ENCODE data around the gene ZNF500.

ZNF500 gene

DNA sequence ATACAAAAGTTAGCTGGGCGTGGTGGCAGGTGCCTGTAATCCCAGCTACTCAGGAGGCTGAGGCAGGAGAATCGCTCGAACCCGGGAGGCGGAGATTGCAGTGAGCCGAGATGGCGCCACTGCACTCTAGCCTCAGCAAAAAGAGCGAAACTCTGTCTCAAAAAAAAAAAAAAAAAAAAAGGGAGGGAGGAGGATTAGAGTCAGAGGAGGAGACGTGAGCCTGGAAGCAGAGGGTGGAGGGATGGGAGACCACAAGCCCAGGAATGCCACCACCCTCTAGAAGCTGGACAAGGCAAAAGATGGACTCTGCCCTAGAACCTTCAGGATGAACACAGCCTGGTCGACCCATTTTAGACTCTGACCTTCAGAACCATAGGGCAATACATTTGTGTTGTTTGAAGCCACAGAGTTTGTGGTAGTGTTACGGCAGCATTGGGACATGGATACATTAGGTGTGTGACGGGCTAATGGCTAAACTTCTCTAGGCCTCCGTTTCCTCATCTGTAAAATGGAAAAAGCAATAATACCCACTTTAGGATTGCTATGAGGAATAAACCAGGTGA lies 26.1 kb upstream of the ZNF500 start:
- Histone ChIP-seq H3K4ac (ENCODE audit: low read depth, low read length) (no peak overlapping the region), H3K4me1 (ENCODE audit: control insufficient read depth, low read depth, low read length) (no peaks in the 10 kb centered on the region), H3K23ac (ENCODE audit: low read length) (no peak overlapping the region), H3K79me1 (ENCODE audit: low read length) (no peaks in the 10 kb centered on the region), H2AK5ac (ENCODE audit: low read length) (no peak overlapping the region), H3K4me2 (ENCODE audit: low read length) (no peak overlapping the region), H2BK120ac (ENCODE audit: low read depth, low read length) (no peak overlapping the region), H3K27me3 (ENCODE audit: insufficient read depth, low read length, poor library complexity) (no peaks in the 10 kb centered on the region), H3K18ac (ENCODE audit: low read length) (no peak overlapping the region), H3K9ac (ENCODE audit: low read length) (no peak overlapping the region), H3K79me2 (ENCODE audit: control insufficient read depth, insufficient read depth, low read length) (no peaks in the 10 kb centered on the region), H4K8ac (ENCODE audit: low read depth, low read length) (no peak overlapping the region), H2BK15ac (replicated peaks; ENCODE audit: low read depth) (no peak overlapping the region), H3K27ac (ENCODE audit: low read depth, low read length) (no peak overlapping the region), H3K36me3 (ENCODE audit: control insufficient read depth, insufficient read depth, low read length) (no peaks in the 10 kb centered on the region), H4K5ac (ENCODE audit: low read length) (no peak overlapping the region), H3K4me3 (ENCODE audit: low read length) (no peak overlapping the region), H3K56ac (ENCODE audit: low read length) (no peak overlapping the region), H2BK5ac (ENCODE audit: low read length) (no peak overlapping the region)
- no peak for DNase-seq
- no CpG with 5 or more reads among the region's 13 CpGs for WGBS (ENCODE audit: extremely low coverage, insufficient coverage, low lambda C conversion rate)

DNA sequence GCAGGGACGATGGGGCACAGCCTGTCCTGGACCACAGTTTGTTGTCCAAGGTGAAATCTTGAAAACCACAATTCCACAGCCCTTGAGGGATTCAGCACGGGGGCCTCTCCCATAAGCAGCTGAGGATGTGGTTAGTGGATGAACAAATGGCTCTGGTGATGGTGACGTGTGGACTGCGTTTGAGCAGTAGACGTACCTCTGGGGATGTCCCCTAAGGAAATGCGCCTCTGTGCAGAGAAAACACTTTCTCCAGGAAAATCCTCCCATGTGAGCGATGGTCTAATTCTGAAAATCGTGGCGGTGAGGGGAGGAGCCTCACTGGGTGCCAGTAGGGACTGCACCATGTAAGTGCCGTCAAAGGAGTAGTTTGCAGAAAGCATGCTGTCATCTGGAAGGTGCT lies 23.9 kb upstream of the ZNF500 start:
- no peak overlapping the region for H3K4me2 ChIP-seq (ENCODE audit: low read length)
- no peaks in the 10 kb centered on the region for H3K79me2 ChIP-seq (ENCODE audit: control insufficient read depth, insufficient read depth, low read length)
- H4K5ac ChIP-seq (ENCODE audit: low read length): no peak overlapping the region
- no peak for DNase-seq
- H3K56ac ChIP-seq (ENCODE audit: low read length): no peak overlapping the region
- no peaks in the 10 kb centered on the region for H3K4me1 ChIP-seq (ENCODE audit: control insufficient read depth, low read depth, low read length)
- H3K9ac ChIP-seq (ENCODE audit: low read length): no peak overlapping the region
- H3K36me3 ChIP-seq (ENCODE audit: control insufficient read depth, insufficient read depth, low read length): no peaks in the 10 kb centered on the region
- no peak overlapping the region for H3K4ac ChIP-seq (ENCODE audit: low read depth, low read length)
- H3K27me3 ChIP-seq (ENCODE audit: insufficient read depth, low read length, poor library complexity): no peaks in the 10 kb centered on the region
- no peak overlapping the region for H3K4me3 ChIP-seq (ENCODE audit: low read length)
- no peak overlapping the region for H3K23ac ChIP-seq (ENCODE audit: low read length)
- WGBS (ENCODE audit: extremely low coverage, insufficient coverage, low lambda C conversion rate): no CpG with 5 or more reads among the region's 10 CpGs
- H3K18ac ChIP-seq (ENCODE audit: low read length): no peak overlapping the region
- no peak overlapping the region for H4K8ac ChIP-seq (ENCODE audit: low read depth, low read length)
- H2BK5ac ChIP-seq (ENCODE audit: low read length): no peak overlapping the region
- H3K79me1 ChIP-seq (ENCODE audit: low read length): no peaks in the 10 kb centered on the region
- H2BK15ac ChIP-seq (replicated peaks; ENCODE audit: low read depth): no peak overlapping the region
- no peak overlapping the region for H2AK5ac ChIP-seq (ENCODE audit: low read length)
- H3K27ac ChIP-seq (ENCODE audit: low read depth, low read length): no peak overlapping the region
- no peak overlapping the region for H2BK120ac ChIP-seq (ENCODE audit: low read depth, low read length)

DNA sequence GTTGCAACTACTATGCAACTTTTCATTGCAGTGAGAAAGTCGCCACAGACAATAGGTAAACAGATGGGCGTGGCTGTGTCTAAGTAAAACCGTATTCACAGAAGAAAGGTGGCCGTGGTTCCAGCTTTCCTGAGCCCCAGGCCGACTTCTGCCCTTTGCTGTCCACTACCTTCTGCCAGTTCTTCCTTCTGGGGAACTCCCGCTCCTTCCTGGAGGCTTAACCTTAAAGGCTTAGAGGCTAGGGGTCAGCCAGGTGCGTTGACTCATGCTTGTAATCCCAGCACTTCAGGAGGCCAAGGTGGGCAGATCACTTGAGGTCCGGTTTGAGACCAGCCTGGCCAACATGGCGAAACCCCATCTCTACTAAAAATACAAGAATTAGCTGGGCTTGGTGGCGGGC lies 23.3 kb upstream of the ZNF500 start:
- H3K36me3 ChIP-seq (ENCODE audit: control insufficient read depth, insufficient read depth, low read length): no peaks in the 10 kb centered on the region
- no peak overlapping the region for H3K27ac ChIP-seq (ENCODE audit: low read depth, low read length)
- H3K4me1 ChIP-seq (ENCODE audit: control insufficient read depth, low read depth, low read length): no peaks in the 10 kb centered on the region
- no peak overlapping the region for H3K23ac ChIP-seq (ENCODE audit: low read length)
- H2AK5ac ChIP-seq (ENCODE audit: low read length): no peak overlapping the region
- H3K18ac ChIP-seq (ENCODE audit: low read length): no peak overlapping the region
- no peak overlapping the region for H3K4ac ChIP-seq (ENCODE audit: low read depth, low read length)
- no peak overlapping the region for H2BK15ac ChIP-seq (replicated peaks; ENCODE audit: low read depth)
- no peak overlapping the region for H2BK5ac ChIP-seq (ENCODE audit: low read length)
- H3K79me2 ChIP-seq (ENCODE audit: control insufficient read depth, insufficient read depth, low read length): no peaks in the 10 kb centered on the region
- H4K5ac ChIP-seq (ENCODE audit: low read length): no peak overlapping the region
- no CpG with 5 or more reads among the region's 10 CpGs for WGBS (ENCODE audit: extremely low coverage, insufficient coverage, low lambda C conversion rate)
- H3K4me3 ChIP-seq (ENCODE audit: low read length): no peak overlapping the region
- H4K8ac ChIP-seq (ENCODE audit: low read depth, low read length): no peak overlapping the region
- no peak for DNase-seq
- no peak overlapping the region for H3K56ac ChIP-seq (ENCODE audit: low read length)
- H3K79me1 ChIP-seq (ENCODE audit: low read length): no peaks in the 10 kb centered on the region
- H3K27me3 ChIP-seq (ENCODE audit: insufficient read depth, low read length, poor library complexity): no peaks in the 10 kb centered on the region
- no peak overlapping the region for H3K9ac ChIP-seq (ENCODE audit: low read length)
- H2BK120ac ChIP-seq (ENCODE audit: low read depth, low read length): no peak overlapping the region
- no peak overlapping the region for H3K4me2 ChIP-seq (ENCODE audit: low read length)

DNA sequence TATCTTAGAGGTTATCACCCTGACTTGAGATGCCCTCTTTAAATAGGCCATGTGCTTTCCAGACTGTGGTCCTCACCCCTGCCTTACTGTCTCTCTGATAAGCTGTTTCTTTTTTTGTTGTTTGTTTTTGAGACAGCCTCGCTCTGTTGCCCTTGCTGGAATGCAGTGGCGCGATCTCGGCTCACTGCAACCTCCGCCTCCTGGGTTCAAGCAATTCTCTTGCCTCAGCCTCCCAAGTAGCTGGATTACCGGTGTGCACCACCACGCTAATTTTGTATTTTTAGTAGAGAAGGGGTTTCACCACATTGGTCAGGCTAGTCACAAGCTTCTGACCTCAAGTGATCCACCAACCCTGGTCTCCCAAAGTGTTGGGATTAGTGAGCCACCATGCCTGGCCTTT lies 21.9 kb upstream of the ZNF500 start:
- H2BK5ac ChIP-seq (ENCODE audit: low read length): no peak overlapping the region
- H3K4me2 ChIP-seq (ENCODE audit: low read length): no peak overlapping the region
- H2BK15ac ChIP-seq (replicated peaks; ENCODE audit: low read depth): no peak overlapping the region
- no peak overlapping the region for H2BK120ac ChIP-seq (ENCODE audit: low read depth, low read length)
- no peak overlapping the region for H3K27ac ChIP-seq (ENCODE audit: low read depth, low read length)
- no peaks in the 10 kb centered on the region for H3K36me3 ChIP-seq (ENCODE audit: control insufficient read depth, insufficient read depth, low read length)
- no peak overlapping the region for H3K4ac ChIP-seq (ENCODE audit: low read depth, low read length)
- H3K9ac ChIP-seq (ENCODE audit: low read length): no peak overlapping the region
- no peak for DNase-seq
- H2AK5ac ChIP-seq (ENCODE audit: low read length): no peak overlapping the region
- H3K4me1 ChIP-seq (ENCODE audit: control insufficient read depth, low read depth, low read length): no peaks in the 10 kb centered on the region
- H3K56ac ChIP-seq (ENCODE audit: low read length): no peak overlapping the region
- no peak overlapping the region for H4K5ac ChIP-seq (ENCODE audit: low read length)
- no peak overlapping the region for H4K8ac ChIP-seq (ENCODE audit: low read depth, low read length)
- no peaks in the 10 kb centered on the region for H3K79me2 ChIP-seq (ENCODE audit: control insufficient read depth, insufficient read depth, low read length)
- no peaks in the 10 kb centered on the region for H3K79me1 ChIP-seq (ENCODE audit: low read length)
- no peak overlapping the region for H3K4me3 ChIP-seq (ENCODE audit: low read length)
- no peak overlapping the region for H3K18ac ChIP-seq (ENCODE audit: low read length)
- H3K23ac ChIP-seq (ENCODE audit: low read length): no peak overlapping the region
- WGBS (ENCODE audit: extremely low coverage, insufficient coverage, low lambda C conversion rate): no CpG with 5 or more reads among the region's 7 CpGs
- no peaks in the 10 kb centered on the region for H3K27me3 ChIP-seq (ENCODE audit: insufficient read depth, low read length, poor library complexity)

DNA sequence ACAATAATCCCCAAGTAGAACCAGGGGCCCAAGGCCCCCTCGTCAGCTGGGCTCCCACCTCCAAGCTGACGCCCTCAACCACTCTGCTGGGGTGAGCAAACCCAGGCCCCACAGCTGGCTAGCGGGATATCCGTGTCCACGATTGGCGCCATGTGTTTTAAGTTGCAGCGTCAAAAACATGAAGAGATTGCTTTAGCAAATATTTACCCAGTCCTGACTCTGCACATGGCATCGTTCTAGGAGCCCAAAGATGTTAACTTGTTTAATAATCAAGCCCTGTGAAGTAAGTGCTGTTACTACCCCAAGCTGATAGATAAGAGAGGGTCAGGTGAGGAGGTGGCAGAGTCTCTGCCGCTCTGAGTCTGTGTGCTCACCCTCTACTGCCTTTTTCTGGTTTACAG lies 21.5 kb upstream of the ZNF500 start:
- Histone ChIP-seq H2BK15ac (replicated peaks; ENCODE audit: low read depth) (no peak overlapping the region), H4K5ac (ENCODE audit: low read length) (no peak overlapping the region), H2BK120ac (ENCODE audit: low read depth, low read length) (no peak overlapping the region), H3K23ac (ENCODE audit: low read length) (no peak overlapping the region), H4K8ac (ENCODE audit: low read depth, low read length) (no peak overlapping the region), H3K4me3 (ENCODE audit: low read length) (no peak overlapping the region), H3K4ac (ENCODE audit: low read depth, low read length) (no peak overlapping the region), H3K79me2 (ENCODE audit: control insufficient read depth, insufficient read depth, low read length) (no peaks in the 10 kb centered on the region), H3K18ac (ENCODE audit: low read length) (no peak overlapping the region), H3K27me3 (ENCODE audit: insufficient read depth, low read length, poor library complexity) (no peaks in the 10 kb centered on the region), H3K79me1 (ENCODE audit: low read length) (no peaks in the 10 kb centered on the region), H2BK5ac (ENCODE audit: low read length) (no peak overlapping the region), H3K27ac (ENCODE audit: low read depth, low read length) (no peak overlapping the region), H2AK5ac (ENCODE audit: low read length) (no peak overlapping the region), H3K4me2 (ENCODE audit: low read length) (no peak overlapping the region), H3K9ac (ENCODE audit: low read length) (no peak overlapping the region), H3K56ac (ENCODE audit: low read length) (no peak overlapping the region), H3K36me3 (ENCODE audit: control insufficient read depth, insufficient read depth, low read length) (no peaks in the 10 kb centered on the region), H3K4me1 (ENCODE audit: control insufficient read depth, low read depth, low read length) (no peaks in the 10 kb centered on the region)
- WGBS (ENCODE audit: extremely low coverage, insufficient coverage, low lambda C conversion rate): no CpG with 5 or more reads among the region's 9 CpGs
- DNase-seq: no peak
